ENCODE results near the gene NUF2.

Gene NUF2

GRCh38 chr1:163401211-163401610, 79.5 kb downstream of the NUF2 start:
- DNase-seq (ENCODE audit: low read depth): no peak
